ENCODE results near the gene GNG12. TPM values are rescaled to one million over a fixed set of nuclear protein-coding genes. Genes with fewer than 3 reads are reported as not detected.

Gene GNG12
- total RNA-seq, 1 experiment from 2014 or later: 14.3 TPM

- H3K9ac ChIP-seq (ENCODE audit: extremely low read depth, insufficient read length, low read length): no peak overlapping the region
These were observed 73.6 kb downstream of the GNG12 start for GRCh38 chr1:67759692-67760029.

More at GRCh38 chr1:67759692-67760029, 73.6 kb downstream of the GNG12 start:
- H3K23me2 ChIP-seq (ENCODE audit: insufficient read length, low read depth, low read length, poor library complexity, severe bottlenecking): no peaks in the 10 kb centered on the region
- no peak overlapping the region for H2BK120ac ChIP-seq (ENCODE audit: low read depth, low read length, poor library complexity, severe bottlenecking)
- no peaks in the 10 kb centered on the region for H3K79me1 ChIP-seq (ENCODE audit: insufficient read depth, low read depth, low read length, poor library complexity, severe bottlenecking)
- no peak overlapping the region for H2BK5ac ChIP-seq (ENCODE audit: insufficient read length, low read length)
- H3K4me2 ChIP-seq (ENCODE audit: insufficient read depth, insufficient read length, low read length): no peak overlapping the region
- no peak overlapping the region for H4K91ac ChIP-seq (ENCODE audit: insufficient read length, low read depth, low read length)
- no peaks in the 10 kb centered on the region for H3K79me2 ChIP-seq (ENCODE audit: insufficient read depth, low read length)
- Mint-ChIP-seq H3K4me1 (peaks cover 3 to 4% of the 10 kb centered on the region in 2 experiments; a peak in 2 of 4 replicates), H3K27ac (no peak overlapping the region), H3K27me3 (ENCODE audit: low read depth) (no peaks in the 10 kb centered on the region; the same call in 1 of the 2 replicates), H3K4me3 (no peak overlapping the region), H3K9me3 (no peaks in the 10 kb centered on the region), H3K36me3 (ENCODE audit: insufficient read depth in 1 of 3, low read depth in 3 of 3) (no peaks in the 10 kb centered on the region)
- no peak overlapping the region for H3K14ac ChIP-seq (ENCODE audit: insufficient read depth, low read length)
- H2AFZ ChIP-seq (ENCODE audit: low read length): no peak overlapping the region
- H2BK15ac ChIP-seq (ENCODE audit: low read depth, low read length): no peak overlapping the region
- H3K4me1 ChIP-seq (ENCODE audit: insufficient read depth, low read length): no peaks in the 10 kb centered on the region
- no peak overlapping the region for H3T11ph ChIP-seq (ENCODE audit: low read length)
- H4K5ac ChIP-seq (ENCODE audit: insufficient read length, low read depth, low read length): no peak overlapping the region
- no peak overlapping the region for H2BK12ac ChIP-seq (ENCODE audit: insufficient read length, low read depth, low read length)
- H4K20me1 ChIP-seq (ENCODE audit: control insufficient read depth, insufficient read depth, insufficient read length): no peaks in the 10 kb centered on the region
- H3K56ac ChIP-seq (ENCODE audit: insufficient read length, low read depth, low read length): no peak overlapping the region
- H2BK20ac ChIP-seq (ENCODE audit: low read depth, low read length, poor library complexity, severe bottlenecking): no peak overlapping the region
- H3K23ac ChIP-seq (ENCODE audit: insufficient read length, low read depth, low read length): no peak overlapping the region
- TF ChIP-seq, protein P1, sequence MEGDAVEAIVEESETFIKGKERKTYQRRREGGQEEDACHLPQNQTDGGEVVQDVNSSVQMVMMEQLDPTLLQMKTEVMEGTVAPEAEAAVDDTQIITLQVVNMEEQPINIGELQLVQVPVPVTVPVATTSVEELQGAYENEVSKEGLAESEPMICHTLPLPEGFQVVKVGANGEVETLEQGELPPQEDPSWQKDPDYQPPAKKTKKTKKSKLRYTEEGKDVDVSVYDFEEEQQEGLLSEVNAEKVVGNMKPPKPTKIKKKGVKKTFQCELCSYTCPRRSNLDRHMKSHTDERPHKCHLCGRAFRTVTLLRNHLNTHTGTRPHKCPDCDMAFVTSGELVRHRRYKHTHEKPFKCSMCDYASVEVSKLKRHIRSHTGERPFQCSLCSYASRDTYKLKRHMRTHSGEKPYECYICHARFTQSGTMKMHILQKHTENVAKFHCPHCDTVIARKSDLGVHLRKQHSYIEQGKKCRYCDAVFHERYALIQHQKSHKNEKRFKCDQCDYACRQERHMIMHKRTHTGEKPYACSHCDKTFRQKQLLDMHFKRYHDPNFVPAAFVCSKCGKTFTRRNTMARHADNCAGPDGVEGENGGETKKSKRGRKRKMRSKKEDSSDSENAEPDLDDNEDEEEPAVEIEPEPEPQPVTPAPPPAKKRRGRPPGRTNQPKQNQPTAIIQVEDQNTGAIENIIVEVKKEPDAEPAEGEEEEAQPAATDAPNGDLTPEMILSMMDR (conservative IDR thresholded peaks at IDR 0.05): no peak
- no peak overlapping the region for H3K18ac ChIP-seq (ENCODE audit: insufficient read length, low read depth, low read length)
- no peaks in the 10 kb centered on the region for H3K9me3 ChIP-seq (ENCODE audit: control insufficient read depth, low read depth, low read length)
- no peak overlapping the region for H3K4ac ChIP-seq (ENCODE audit: low read depth, low read length)
- no peak overlapping the region for H3K27ac ChIP-seq (ENCODE audit: insufficient read length, low read depth, low read length)
- H4K8ac ChIP-seq (replicated peaks; ENCODE audit: insufficient read length, low read depth, low read length): no peak overlapping the region
- no peak for DNase-seq
- H2AK5ac ChIP-seq (ENCODE audit: insufficient read length, low read length): no peak overlapping the region
- no peaks in the 10 kb centered on the region for H3K27me3 ChIP-seq (ENCODE audit: insufficient read depth, low read length)

Data from H9 (cell line).